ENCODE data around the gene WDR19. TPM values are rescaled to one million over a fixed set of nuclear protein-coding genes. Genes with fewer than 3 reads are reported as not detected.

WDR19 gene
- total RNA-seq, 2 experiments from 2014 or later = 14.5 to 16.7 TPM

DNA sequence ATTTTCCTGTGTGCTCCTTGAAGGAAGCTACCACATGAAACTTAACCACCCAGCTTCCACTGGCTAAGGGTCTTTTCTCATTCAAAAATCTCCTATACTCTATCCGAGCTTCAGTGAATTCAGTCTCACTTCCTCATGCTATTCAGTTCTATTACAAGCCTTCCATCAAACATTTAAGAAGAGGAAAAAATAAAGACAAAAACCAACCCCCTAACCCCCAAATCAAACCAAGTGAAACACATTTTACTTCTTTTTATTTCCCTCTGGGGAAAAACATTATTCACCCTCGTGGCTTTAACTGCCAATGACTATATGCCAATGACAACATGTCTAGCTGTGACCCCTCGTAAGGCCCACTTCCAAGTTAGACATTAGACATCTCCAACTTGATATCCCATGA, 16.2 kb upstream of the WDR19 start:
- POLR2A ChIA-PET = no interaction called here
- no peaks in the 10 kb centered on the region for H3K9me3 Mint-ChIP-seq
- no peak for DNase-seq
- H3K4me1 Mint-ChIP-seq (ENCODE audit: low read depth) = peaks cover 4% of the 10 kb centered on the region
- no peak overlapping the region for H3K27ac Mint-ChIP-seq
- no peak overlapping the region for H3K4me3 Mint-ChIP-seq
- Histone ChIP-seq H3K4me3 (ENCODE audit: low read length) (no peak overlapping the region), H3K36me3 (ENCODE audit: insufficient read depth, low read length) (no peaks in the 10 kb centered on the region), H3K27me3 (ENCODE audit: control insufficient read depth in 1 of 2, insufficient read depth in 2 of 2, low read length in 2 of 2) (no peaks in the 10 kb centered on the region), H3K27ac (ENCODE audit: low read depth in 1 of 2, low read length in 2 of 2) (no peak overlapping the region), H3K9me3 (ENCODE audit: control insufficient read depth in 1 of 2, insufficient read depth in 1 of 2, low read length in 2 of 2) (peaks cover 0 to 3% of the 10 kb centered on the region in 2 experiments), H3K4me1 (ENCODE audit: insufficient read depth, low read length) (no peaks in the 10 kb centered on the region)
- TF ChIP-seq, protein P1, sequence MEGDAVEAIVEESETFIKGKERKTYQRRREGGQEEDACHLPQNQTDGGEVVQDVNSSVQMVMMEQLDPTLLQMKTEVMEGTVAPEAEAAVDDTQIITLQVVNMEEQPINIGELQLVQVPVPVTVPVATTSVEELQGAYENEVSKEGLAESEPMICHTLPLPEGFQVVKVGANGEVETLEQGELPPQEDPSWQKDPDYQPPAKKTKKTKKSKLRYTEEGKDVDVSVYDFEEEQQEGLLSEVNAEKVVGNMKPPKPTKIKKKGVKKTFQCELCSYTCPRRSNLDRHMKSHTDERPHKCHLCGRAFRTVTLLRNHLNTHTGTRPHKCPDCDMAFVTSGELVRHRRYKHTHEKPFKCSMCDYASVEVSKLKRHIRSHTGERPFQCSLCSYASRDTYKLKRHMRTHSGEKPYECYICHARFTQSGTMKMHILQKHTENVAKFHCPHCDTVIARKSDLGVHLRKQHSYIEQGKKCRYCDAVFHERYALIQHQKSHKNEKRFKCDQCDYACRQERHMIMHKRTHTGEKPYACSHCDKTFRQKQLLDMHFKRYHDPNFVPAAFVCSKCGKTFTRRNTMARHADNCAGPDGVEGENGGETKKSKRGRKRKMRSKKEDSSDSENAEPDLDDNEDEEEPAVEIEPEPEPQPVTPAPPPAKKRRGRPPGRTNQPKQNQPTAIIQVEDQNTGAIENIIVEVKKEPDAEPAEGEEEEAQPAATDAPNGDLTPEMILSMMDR (IDR thresholded peaks at IDR 0.05) = no peak
- peaks cover 4% of the 10 kb centered on the region for H3K27me3 Mint-ChIP-seq
- CTCF ChIA-PET = no interaction called here
- no peaks in the 10 kb centered on the region for H3K36me3 Mint-ChIP-seq (ENCODE audit: low read depth)
- ATAC-seq (ENCODE audit: poor library complexity) = no peak
- intact Hi-C loops (cut with DNase I, micrococcal nuclease) = no loop called here

DNA sequence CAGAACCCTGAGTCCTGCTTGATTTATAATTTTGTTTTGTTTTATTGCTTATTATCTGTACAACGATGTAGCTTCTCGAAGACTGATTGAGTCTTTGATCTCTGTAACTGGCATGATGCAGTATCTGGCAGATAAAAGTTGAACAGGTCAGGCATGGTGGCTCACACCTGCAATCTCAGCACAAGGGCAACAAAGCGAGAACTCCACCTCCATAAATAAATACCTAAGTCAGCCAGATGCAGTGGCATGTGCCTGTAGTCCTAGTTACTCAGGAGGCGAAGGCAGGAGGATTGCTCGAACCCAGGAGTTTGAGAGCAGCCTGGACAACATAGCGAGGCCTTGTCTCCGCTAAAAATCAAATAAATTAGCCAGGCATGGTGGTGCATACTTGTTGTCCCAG, 15.7 kb upstream of the WDR19 start:
- Mint-ChIP-seq H3K9me3 (no peaks in the 10 kb centered on the region), H3K4me3 (no peak overlapping the region), H3K4me1 (ENCODE audit: low read depth) (peaks cover 4% of the 10 kb centered on the region), H3K27ac (no peak overlapping the region), H3K36me3 (ENCODE audit: low read depth) (no peaks in the 10 kb centered on the region), H3K27me3 (peaks cover 4% of the 10 kb centered on the region)
- TF ChIP-seq, protein P1 (IDR thresholded peaks at IDR 0.05) = no peak
- H3K27me3 ChIP-seq (ENCODE audit: control insufficient read depth in 1 of 2, insufficient read depth in 2 of 2, low read length in 2 of 2) = no peaks in the 10 kb centered on the region
- peaks cover 0 to 3% of the 10 kb centered on the region in 2 experiments for H3K9me3 ChIP-seq (ENCODE audit: control insufficient read depth in 1 of 2, insufficient read depth in 1 of 2, low read length in 2 of 2)
- no peak overlapping the region for H3K27ac ChIP-seq (ENCODE audit: low read depth in 1 of 2, low read length in 2 of 2)
- intact Hi-C loops (cut with DNase I, micrococcal nuclease) = no loop called here
- ChIA-PET CTCF (no interaction called here), POLR2A (interaction anchor here (0.5 kb wide), 1 partner anchor 15 kb away, joined by 3 read pairs; no protein-coding TSS in a partner anchor)
- DNase-seq = no peak
- ATAC-seq (ENCODE audit: poor library complexity) = no peak
- H3K4me3 ChIP-seq (ENCODE audit: low read length) = no peak overlapping the region
- H3K4me1 ChIP-seq (ENCODE audit: insufficient read depth, low read length) = no peaks in the 10 kb centered on the region
- no peaks in the 10 kb centered on the region for H3K36me3 ChIP-seq (ENCODE audit: insufficient read depth, low read length)

DNA sequence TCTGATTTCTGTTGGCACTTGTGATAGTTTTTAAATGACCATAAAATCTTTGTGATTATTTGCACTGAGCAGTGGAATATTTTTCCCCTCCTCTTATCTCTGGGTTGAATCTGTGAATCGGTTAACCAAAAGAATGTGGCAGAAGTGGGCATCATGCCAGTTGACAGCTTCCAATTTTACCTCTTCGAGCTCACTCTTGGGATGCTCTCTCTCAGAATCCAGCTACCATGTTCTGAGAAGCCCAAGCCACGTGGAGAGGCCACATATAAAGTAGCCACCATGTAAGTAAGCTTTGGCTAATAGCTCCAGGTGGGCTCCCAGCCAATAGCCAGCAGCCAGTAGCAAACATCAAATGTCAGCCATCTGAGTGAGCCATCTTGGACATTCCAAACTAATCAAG, 12.9 kb upstream of the WDR19 start:
- no peaks in the 10 kb centered on the region for H3K27me3 Mint-ChIP-seq
- no peaks in the 10 kb centered on the region for H3K27me3 ChIP-seq (ENCODE audit: control insufficient read depth in 1 of 2, insufficient read depth in 2 of 2, low read length in 2 of 2)
- ChIA-PET CTCF (interaction anchor here (0.5 kb wide), 1 partner anchor 10 kb away, joined by 3 read pairs; no protein-coding TSS in a partner anchor), POLR2A (interaction anchor here (0.8 kb wide), 1 partner anchor 12 kb away, joined by 4 read pairs; no protein-coding TSS in a partner anchor)
- H3K36me3 ChIP-seq (ENCODE audit: insufficient read depth, low read length) = no peaks in the 10 kb centered on the region
- no peaks in the 10 kb centered on the region for H3K36me3 Mint-ChIP-seq (ENCODE audit: low read depth)
- H3K4me3 ChIP-seq (ENCODE audit: low read length) = no peak overlapping the region
- no peaks in the 10 kb centered on the region for H3K4me1 ChIP-seq (ENCODE audit: insufficient read depth, low read length)
- peaks cover 0 to 3% of the 10 kb centered on the region in 2 experiments for H3K9me3 ChIP-seq (ENCODE audit: control insufficient read depth in 1 of 2, insufficient read depth in 1 of 2, low read length in 2 of 2)
- no peak for ATAC-seq (ENCODE audit: poor library complexity)
- no peak overlapping the region for H3K4me3 Mint-ChIP-seq
- H3K27ac Mint-ChIP-seq = no peak overlapping the region
- DNase-seq = no peak
- H3K9me3 Mint-ChIP-seq = no peaks in the 10 kb centered on the region
- no peak overlapping the region for H3K27ac ChIP-seq (ENCODE audit: low read depth in 1 of 2, low read length in 2 of 2)
- intact Hi-C loops (cut with DNase I, micrococcal nuclease) = no loop called here
- TF ChIP-seq, protein P1 (IDR thresholded peaks at IDR 0.05) = no peak
- H3K4me1 Mint-ChIP-seq (ENCODE audit: low read depth) = peaks cover 4% of the 10 kb centered on the region

Data from CD4-positive, alpha-beta T cell (primary cell).